K562 (cell line): ENCODE data around the gene RNH1.

Experiments used
- BRCA1 ChIP-seq, 2 experiments: fragments of 450-650 bp in 1 of 2; sonication (generic) in 1 of 2; formaldehyde crosslinking in 1 of 2; IDR thresholded peaks; 2 replicates each; pipeline versions ENCODE4 v1.5.0 to v1.6.1; 2017 to 2020; ENCODE audit warnings: mild to moderate bottlenecking in 1 of 2, missing genetic modification reagents in 1 of 2
- EZH2 ChIP-seq: IDR thresholded peaks from 2 replicates; pipeline ENCODE4 v1.6.1; 2012; ENCODE audit warnings: low read depth, mild to moderate bottlenecking, inconsistent platforms, low read length, borderline replicate concordance
- MAZ ChIP-seq, 2 experiments: fragments of 450-650 bp in 1 of 2; sonication (generic) in 1 of 2; formaldehyde crosslinking; IDR thresholded peaks in 1 of 2; conservative IDR thresholded peaks in 1 of 2; 2 replicates each; pipeline versions ENCODE4 v1.4.0 to v1.5.0; 2020; ENCODE audit warnings: mild to moderate bottlenecking in 1 of 2, missing genetic modification reagents in 1 of 2
- NRF1 ChIP-seq, 2 experiments: fragments of 450-650 bp; IDR thresholded peaks in 1 of 2; conservative IDR thresholded peaks in 1 of 2; 2 replicates each; pipeline ENCODE4 v1.6.1; 2014; ENCODE audit warnings: mild to moderate bottlenecking in 2 of 2
- POLR2A ChIP-seq: fragments of 450-650 bp; conservative IDR thresholded peaks from 2 replicates; pipeline ENCODE4 v1.6.1; 2016
- TF ChIP-seq, protein P1 (sequence below): sonication (generic); formaldehyde crosslinking; IDR thresholded peaks from 2 replicates; pipeline ENCODE4 v1.9.0; 2022; ENCODE audit warnings: mild to moderate bottlenecking, missing genetic modification reagents
- TF ChIP-seq, protein P2 (sequence below), 3 experiments: IDR thresholded peaks in 2 of 3; conservative IDR thresholded peaks in 1 of 3; 2 replicates each; pipeline ENCODE4 v1.5.1; 2011 to 2012; ENCODE audit warnings: low read length in 3 of 3, mild to moderate bottlenecking in 3 of 3, control low read depth in 2 of 3, improper control_type of control experiment in 1 of 3, inconsistent platforms in 1 of 3, low read depth in 1 of 3, mixed read lengths in 1 of 3, moderate library complexity in 1 of 3; ENCODE audit not compliant: insufficient read depth in 2 of 3

DNA sequence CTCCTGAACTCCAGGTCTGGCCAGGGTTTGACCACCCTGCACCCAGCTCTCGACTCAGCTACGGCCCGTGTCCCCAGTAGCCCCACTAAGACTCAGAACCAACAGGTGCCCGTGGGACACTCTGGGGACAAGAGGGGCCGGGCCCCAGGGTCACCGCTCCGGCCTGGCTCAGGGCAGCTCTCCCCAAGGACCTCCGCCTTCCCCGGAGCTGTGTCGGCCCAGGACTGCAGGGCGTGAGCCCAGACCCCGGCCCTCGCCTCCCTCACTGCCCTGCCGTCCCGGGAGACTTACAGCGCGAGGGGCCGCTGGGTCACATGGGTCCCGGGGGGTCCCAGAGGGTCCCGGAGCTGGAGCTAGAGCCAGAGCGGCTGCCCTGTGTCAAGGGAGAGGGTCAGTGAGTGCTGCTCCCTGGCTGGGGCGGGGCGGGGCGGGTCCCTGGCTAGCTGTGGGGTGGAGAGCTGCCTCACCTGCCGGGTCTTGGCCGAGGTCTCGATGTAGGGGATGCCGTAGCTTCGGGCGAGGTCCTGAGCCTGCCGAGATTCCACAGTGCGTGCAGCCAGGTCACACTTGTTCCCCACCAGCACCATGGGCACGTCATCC is 26.0 kb upstream of the RNH1 start:
- TF ChIP-seq NRF1 (conservative IDR thresholded peaks at IDR 0.05 in 1 of 2, IDR thresholded peaks at IDR 0.05 in 1 of 2) (no peak), MAZ (CRISPR knock-in tag; conservative IDR thresholded peaks at IDR 0.05 in 1 of 2, IDR thresholded peaks at IDR 0.05 in 1 of 2) (no peak), EZH2 (no peak), POLR2A (no peak), BRCA1 (IDR thresholded peaks at IDR 0.05) (no peak), BRCA1 (CRISPR knock-in tag; IDR thresholded peaks at IDR 0.05) (no peak)
- TF ChIP-seq, protein P1, sequence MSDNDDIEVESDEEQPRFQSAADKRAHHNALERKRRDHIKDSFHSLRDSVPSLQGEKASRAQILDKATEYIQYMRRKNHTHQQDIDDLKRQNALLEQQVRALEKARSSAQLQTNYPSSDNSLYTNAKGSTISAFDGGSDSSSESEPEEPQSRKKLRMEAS (CRISPR knock-in tag): no peak
- TF ChIP-seq, protein P2, sequence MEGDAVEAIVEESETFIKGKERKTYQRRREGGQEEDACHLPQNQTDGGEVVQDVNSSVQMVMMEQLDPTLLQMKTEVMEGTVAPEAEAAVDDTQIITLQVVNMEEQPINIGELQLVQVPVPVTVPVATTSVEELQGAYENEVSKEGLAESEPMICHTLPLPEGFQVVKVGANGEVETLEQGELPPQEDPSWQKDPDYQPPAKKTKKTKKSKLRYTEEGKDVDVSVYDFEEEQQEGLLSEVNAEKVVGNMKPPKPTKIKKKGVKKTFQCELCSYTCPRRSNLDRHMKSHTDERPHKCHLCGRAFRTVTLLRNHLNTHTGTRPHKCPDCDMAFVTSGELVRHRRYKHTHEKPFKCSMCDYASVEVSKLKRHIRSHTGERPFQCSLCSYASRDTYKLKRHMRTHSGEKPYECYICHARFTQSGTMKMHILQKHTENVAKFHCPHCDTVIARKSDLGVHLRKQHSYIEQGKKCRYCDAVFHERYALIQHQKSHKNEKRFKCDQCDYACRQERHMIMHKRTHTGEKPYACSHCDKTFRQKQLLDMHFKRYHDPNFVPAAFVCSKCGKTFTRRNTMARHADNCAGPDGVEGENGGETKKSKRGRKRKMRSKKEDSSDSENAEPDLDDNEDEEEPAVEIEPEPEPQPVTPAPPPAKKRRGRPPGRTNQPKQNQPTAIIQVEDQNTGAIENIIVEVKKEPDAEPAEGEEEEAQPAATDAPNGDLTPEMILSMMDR (IDR thresholded peaks at IDR 0.05 in 2 of 3, conservative IDR thresholded peaks at IDR 0.05 in 1 of 3; ENCODE audit: insufficient read depth in 2 of 3, low read depth in 1 of 3, low read length in 3 of 3): no peak
